HG02870 (cell line): ENCODE measurements around the gene CEBPA.
"Not testable (repeated sequence)": the region's sequence is repeated elsewhere in the genome, so short reads cannot be mapped to it uniquely, and the experiment has no call there.

ENCODE experiments used
- ATAC-seq: cut with Tn5 transposase; IDR thresholded peaks from one replicate; pipeline ENCODE4 v1.9.1; 2021; ENCODE audit warnings: mild to moderate bottlenecking, moderate library complexity; ENCODE audit not compliant: unreplicated experiment

The CEBPA gene

GRCh38 chr19:33301144-33301899 is 1.0 kb downstream of the CEBPA start:
- no peak for ATAC-seq

GRCh38 chr19:33300894-33301143 is 1.5 kb downstream of the CEBPA start:
- no peak for ATAC-seq

- ATAC-seq, result no peak
Measured at GRCh38 chr19:33300009-33300893, 2.1 kb downstream of the CEBPA start.

GRCh38 chr19:33299051-33299688 is 3.2 kb downstream of the CEBPA start:
- ATAC-seq, result no peak

- no peak for ATAC-seq
Measured at GRCh38 chr19:33298146-33298911, 4.0 kb downstream of the CEBPA start.

GRCh38 chr19:33297401-33298145 is 4.8 kb downstream of the CEBPA start:
- no peak for ATAC-seq

- ATAC-seq, result no peak
Measured at GRCh38 chr19:33296488-33296971, 5.8 kb downstream of the CEBPA start.

- no peak for ATAC-seq
Measured at GRCh38 chr19:33295621-33296487, 6.5 kb downstream of the CEBPA start.

- ATAC-seq, result not testable (repeated sequence)
Measured at GRCh38 chr19:33295046-33295445, 7.3 kb downstream of the CEBPA start.

GRCh38 chr19:33294058-33294798 is 8.1 kb downstream of the CEBPA start:
- no peak for ATAC-seq

- no peak for ATAC-seq
Measured at GRCh38 chr19:33293255-33294057, 8.9 kb downstream of the CEBPA start.

GRCh38 chr19:33292595-33293254 is 9.6 kb downstream of the CEBPA start:
- no peak for ATAC-seq

- no peak for ATAC-seq
Measured at GRCh38 chr19:33291623-33292534, 10.5 kb downstream of the CEBPA start.

GRCh38 chr19:33290956-33291622 is 11.2 kb downstream of the CEBPA start:
- no peak for ATAC-seq

GRCh38 chr19:33290082-33290815 is 12.1 kb downstream of the CEBPA start:
- ATAC-seq, result no peak
